Measurements from ENCODE around the gene RPS25.

DNA sequence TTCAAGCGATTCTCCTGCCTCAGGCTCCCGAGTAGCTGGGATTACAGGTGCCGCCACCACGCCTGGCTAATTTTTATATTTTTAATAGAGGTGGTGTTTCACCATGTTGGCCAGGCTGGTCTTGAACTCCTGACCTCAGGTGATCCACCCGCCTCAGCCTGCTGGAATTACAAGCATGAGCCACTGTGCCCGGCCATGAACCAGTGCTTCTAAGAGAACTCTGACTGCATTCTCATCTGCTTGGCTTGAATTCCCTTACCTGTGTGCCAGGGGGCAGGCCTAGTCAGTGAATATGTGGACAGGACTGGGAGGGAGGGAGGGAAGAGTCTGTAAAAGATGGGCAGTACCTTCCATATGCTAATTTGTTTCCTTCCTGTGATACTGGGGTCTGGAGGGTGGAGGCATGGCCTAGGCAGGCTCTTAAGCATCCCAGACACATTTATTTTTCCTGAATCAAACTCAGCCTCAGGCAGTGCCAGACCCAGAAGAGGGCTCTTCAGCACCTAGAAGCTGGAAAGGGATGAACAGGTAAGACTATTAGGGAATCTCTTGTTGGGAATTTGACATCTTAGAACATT lies 6.6 kb downstream of the RPS25 start:
- TF ChIP-seq CTCF (IDR thresholded peaks at IDR 0.05; ENCODE audit: poor library complexity, severe bottlenecking) = no peak
- TF ChIP-seq MXI1 (conservative IDR thresholded peaks at IDR 0.05; ENCODE audit: poor library complexity, severe bottlenecking) = no peak
- no peak for TF ChIP-seq POLR2AphosphoS5 (IDR thresholded peaks at IDR 0.05)
- TF ChIP-seq RAD21 (conservative IDR thresholded peaks at IDR 0.05) = no peak
- TF ChIP-seq TAF1 (IDR thresholded peaks at IDR 0.05; ENCODE audit: low read depth) = no peak
- TF ChIP-seq, protein P1, sequence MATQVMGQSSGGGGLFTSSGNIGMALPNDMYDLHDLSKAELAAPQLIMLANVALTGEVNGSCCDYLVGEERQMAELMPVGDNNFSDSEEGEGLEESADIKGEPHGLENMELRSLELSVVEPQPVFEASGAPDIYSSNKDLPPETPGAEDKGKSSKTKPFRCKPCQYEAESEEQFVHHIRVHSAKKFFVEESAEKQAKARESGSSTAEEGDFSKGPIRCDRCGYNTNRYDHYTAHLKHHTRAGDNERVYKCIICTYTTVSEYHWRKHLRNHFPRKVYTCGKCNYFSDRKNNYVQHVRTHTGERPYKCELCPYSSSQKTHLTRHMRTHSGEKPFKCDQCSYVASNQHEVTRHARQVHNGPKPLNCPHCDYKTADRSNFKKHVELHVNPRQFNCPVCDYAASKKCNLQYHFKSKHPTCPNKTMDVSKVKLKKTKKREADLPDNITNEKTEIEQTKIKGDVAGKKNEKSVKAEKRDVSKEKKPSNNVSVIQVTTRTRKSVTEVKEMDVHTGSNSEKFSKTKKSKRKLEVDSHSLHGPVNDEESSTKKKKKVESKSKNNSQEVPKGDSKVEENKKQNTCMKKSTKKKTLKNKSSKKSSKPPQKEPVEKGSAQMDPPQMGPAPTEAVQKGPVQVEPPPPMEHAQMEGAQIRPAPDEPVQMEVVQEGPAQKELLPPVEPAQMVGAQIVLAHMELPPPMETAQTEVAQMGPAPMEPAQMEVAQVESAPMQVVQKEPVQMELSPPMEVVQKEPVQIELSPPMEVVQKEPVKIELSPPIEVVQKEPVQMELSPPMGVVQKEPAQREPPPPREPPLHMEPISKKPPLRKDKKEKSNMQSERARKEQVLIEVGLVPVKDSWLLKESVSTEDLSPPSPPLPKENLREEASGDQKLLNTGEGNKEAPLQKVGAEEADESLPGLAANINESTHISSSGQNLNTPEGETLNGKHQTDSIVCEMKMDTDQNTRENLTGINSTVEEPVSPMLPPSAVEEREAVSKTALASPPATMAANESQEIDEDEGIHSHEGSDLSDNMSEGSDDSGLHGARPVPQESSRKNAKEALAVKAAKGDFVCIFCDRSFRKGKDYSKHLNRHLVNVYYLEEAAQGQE (IDR thresholded peaks at IDR 0.05; ENCODE audit: borderline replicate concordance) = no peak

Data from neural cell (in vitro differentiated cells).